Uterus (tissue), 2 donors: Measurements from ENCODE around the gene POLR3E.

ENCODE experiments used
- CTCF ChIP-seq, 4 experiments: fragments of 200-600 bp in 2 of 4; fragments of 450-650 bp in 2 of 4; sonication (generic) in 2 of 4; IDR thresholded peaks; one replicate each; pipeline ENCODE4 v1.5.1; 2016 to 2019; ENCODE audit warnings: antibody characterized with exemption in 4 of 4, mild to moderate bottlenecking in 2 of 4, moderate library complexity in 1 of 4
- POLR2A ChIP-seq, 2 donors: fragments of 450-650 bp; IDR thresholded peaks; one replicate each; pipeline ENCODE4 v1.6.1; 2016; ENCODE audit warnings: antibody characterized with exemption in 2 of 2, mild to moderate bottlenecking in 1 of 2, moderate library complexity in 1 of 2

GRCh38 chr16:22372882-22373661, 75.9 kb downstream of the POLR3E start:
- TF ChIP-seq CTCF (IDR thresholded peaks at IDR 0.05) (no peak), POLR2A (IDR thresholded peaks at IDR 0.05) (no peak)
